Measurements from ENCODE around the gene ARHGEF28.

ARHGEF28 gene

GRCh38 chr5:73686912-73687311 lies 60.9 kb downstream of the ARHGEF28 start:
- H3K36me3 ChIP-seq (ENCODE audit: control insufficient read depth in 5 of 5, insufficient read depth in 5 of 5, low read length in 5 of 5), result no peaks in the 10 kb centered on the region

DNA sequence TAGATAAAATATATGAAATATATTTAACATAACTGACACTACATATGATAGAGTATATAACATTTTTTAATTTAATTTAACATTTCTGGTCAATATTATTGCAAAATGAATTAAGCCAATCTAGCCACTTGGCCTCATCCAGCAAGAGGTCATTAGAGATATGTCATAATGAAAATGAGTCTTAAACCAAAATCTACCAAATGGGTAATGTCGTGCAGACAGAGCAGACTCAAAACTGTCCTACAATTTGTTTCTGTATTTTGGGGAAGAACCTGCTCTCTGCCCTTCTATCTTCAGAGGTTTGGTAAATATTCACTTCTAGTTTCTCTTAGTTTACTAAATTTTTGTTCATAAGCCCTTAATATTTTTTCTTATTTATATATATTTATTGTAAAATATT lies 61.4 kb downstream of the ARHGEF28 start:
- H3K9ac ChIP-seq (ENCODE audit: low read length in 5 of 5), result no peak overlapping the region
- peaks cover 0 to 3% (median 0%) of the 10 kb centered on the region in 5 donors for H3K4me1 ChIP-seq (ENCODE audit: control insufficient read depth in 5 of 5, insufficient read depth in 5 of 5, low read length in 5 of 5)
- H3K9me3 ChIP-seq (ENCODE audit: control insufficient read depth in 5 of 5, low read length in 5 of 5), result no peaks in the 10 kb centered on the region
- H3K4me3 ChIP-seq (ENCODE audit: low read depth in 1 of 5, low read length in 5 of 5), result no peak overlapping the region
- H3K27me3 ChIP-seq (ENCODE audit: control insufficient read depth in 5 of 5, insufficient read depth in 4 of 5, low read length in 5 of 5), result no peaks in the 10 kb centered on the region
- H3K36me3 ChIP-seq (ENCODE audit: control insufficient read depth in 5 of 5, insufficient read depth in 5 of 5, low read length in 5 of 5), result no peaks in the 10 kb centered on the region
- no peak overlapping the region for H3K27ac ChIP-seq (ENCODE audit: low read depth, low read length)

More at GRCh38 chr5:73686912-73687311, 60.9 kb downstream of the ARHGEF28 start:
- Histone ChIP-seq H3K9ac (ENCODE audit: low read length in 5 of 5) (no peak overlapping the region), H3K4me1 (ENCODE audit: control insufficient read depth in 5 of 5, insufficient read depth in 5 of 5, low read length in 5 of 5) (peaks cover 0 to 7% (median 0%) of the 10 kb centered on the region in 5 donors), H3K4me3 (ENCODE audit: low read depth in 1 of 5, low read length in 5 of 5) (no peak overlapping the region), H3K27ac (ENCODE audit: low read depth, low read length) (no peak overlapping the region), H3K27me3 (ENCODE audit: control insufficient read depth in 5 of 5, insufficient read depth in 4 of 5, low read length in 5 of 5) (no peaks in the 10 kb centered on the region), H3K9me3 (ENCODE audit: control insufficient read depth in 5 of 5, low read length in 5 of 5) (no peaks in the 10 kb centered on the region)

DNA sequence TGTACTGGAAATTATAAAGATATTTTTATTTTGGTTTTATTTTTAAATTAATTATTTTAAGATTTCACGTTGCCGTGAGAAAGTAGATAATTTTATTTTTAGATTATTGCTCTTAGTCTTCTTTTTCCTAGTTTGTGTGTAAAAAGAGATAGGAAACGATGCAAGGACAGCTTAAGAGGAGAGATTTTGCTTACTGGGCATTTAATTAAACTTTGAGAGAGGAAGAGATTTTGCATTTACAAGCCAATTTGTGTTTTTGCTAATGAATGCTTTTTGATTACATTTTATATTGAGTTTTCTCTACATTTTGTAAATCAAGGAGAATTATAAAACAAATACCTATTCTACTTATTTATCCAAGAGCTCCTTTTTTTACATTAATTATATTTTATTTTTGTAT lies 64.0 kb downstream of the ARHGEF28 start:
- H3K4me3 ChIP-seq (ENCODE audit: low read depth in 1 of 5, low read length in 5 of 5), result no peak overlapping the region
- H3K9ac ChIP-seq (ENCODE audit: low read length in 5 of 5), result no peak overlapping the region
- no peak overlapping the region for H3K27ac ChIP-seq (ENCODE audit: low read depth, low read length)
- no peaks in the 10 kb centered on the region for H3K36me3 ChIP-seq (ENCODE audit: control insufficient read depth in 5 of 5, insufficient read depth in 5 of 5, low read length in 5 of 5)
- no peaks in the 10 kb centered on the region for H3K9me3 ChIP-seq (ENCODE audit: control insufficient read depth in 5 of 5, low read length in 5 of 5)
- H3K27me3 ChIP-seq (ENCODE audit: control insufficient read depth in 5 of 5, insufficient read depth in 4 of 5, low read length in 5 of 5), result no peaks in the 10 kb centered on the region
- peaks cover 0 to 18% (median 15%) of the 10 kb centered on the region in 5 donors for H3K4me1 ChIP-seq (ENCODE audit: control insufficient read depth in 5 of 5, insufficient read depth in 5 of 5, low read length in 5 of 5)

DNA sequence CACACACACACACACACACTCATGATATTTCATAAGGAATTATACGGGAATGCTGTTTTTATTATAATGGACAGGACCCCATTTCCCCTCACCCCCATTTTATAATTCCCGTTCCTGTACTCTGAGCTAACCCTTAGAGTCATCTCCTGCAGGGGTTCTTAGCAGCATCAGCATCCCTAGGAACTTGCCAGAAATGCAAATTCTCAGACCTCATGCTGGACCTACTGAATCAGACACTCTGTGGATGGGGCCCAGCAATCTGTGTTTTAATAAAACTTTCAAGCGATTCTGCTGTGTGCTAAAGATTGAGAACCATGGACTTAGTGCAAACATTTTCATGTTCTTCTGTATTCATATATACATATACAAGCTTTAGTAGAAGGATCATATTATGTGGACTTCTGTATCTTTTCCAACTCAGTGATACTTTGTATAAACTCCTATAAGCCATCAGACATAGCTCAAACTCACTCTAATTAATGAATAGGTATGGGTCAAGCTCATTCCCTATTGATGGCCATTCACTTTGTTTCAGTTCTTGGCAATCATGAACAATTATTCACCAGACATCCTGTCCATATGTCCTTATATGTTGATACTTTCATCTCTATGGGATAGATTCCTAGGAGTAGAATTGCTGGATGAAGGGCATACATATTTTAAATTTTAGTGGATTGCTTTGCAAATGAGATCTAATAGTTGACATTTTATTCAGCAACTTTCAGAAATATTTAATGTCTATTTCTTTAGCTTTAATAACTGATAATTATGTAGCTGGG lies 65.5 kb downstream of the ARHGEF28 start:
- H3K27ac ChIP-seq (ENCODE audit: low read depth, low read length), result no peak overlapping the region
- H3K4me1 ChIP-seq (ENCODE audit: control insufficient read depth in 5 of 5, insufficient read depth in 5 of 5, low read length in 5 of 5), result peaks cover 0 to 23% (median 15%) of the 10 kb centered on the region in 5 donors
- no peak overlapping the region for H3K4me3 ChIP-seq (ENCODE audit: low read depth in 1 of 5, low read length in 5 of 5)
- H3K36me3 ChIP-seq (ENCODE audit: control insufficient read depth in 5 of 5, insufficient read depth in 5 of 5, low read length in 5 of 5), result no peaks in the 10 kb centered on the region
- H3K9me3 ChIP-seq (ENCODE audit: control insufficient read depth in 5 of 5, low read length in 5 of 5), result no peaks in the 10 kb centered on the region
- no peak overlapping the region for H3K9ac ChIP-seq (ENCODE audit: low read length in 5 of 5)
- H3K27me3 ChIP-seq (ENCODE audit: control insufficient read depth in 5 of 5, insufficient read depth in 4 of 5, low read length in 5 of 5), result no peaks in the 10 kb centered on the region

DNA sequence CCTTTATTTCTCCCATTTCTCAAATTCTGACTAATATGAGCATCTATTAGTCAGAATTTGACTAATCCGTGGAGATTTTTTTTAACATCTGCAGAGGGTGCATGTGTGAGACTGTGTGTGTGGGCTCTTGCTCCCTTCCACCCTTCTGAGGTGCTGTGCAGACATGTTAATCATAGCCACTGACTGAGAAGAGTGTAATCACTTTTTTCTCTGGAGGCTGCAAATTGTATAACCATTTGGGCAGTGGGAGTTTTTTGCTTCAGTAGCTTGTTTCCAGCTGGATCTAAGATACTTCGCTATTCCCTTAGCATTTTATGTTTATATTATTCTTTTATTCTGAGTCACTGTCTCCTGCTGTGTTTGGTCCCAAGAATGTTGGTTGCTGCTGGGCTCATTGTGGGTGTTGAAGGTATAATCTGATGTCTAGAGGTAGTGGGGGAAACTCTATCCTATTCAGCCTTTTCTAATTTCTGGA lies 66.2 kb downstream of the ARHGEF28 start:
- Histone ChIP-seq H3K9ac (ENCODE audit: low read length in 5 of 5) (no peak overlapping the region), H3K9me3 (ENCODE audit: control insufficient read depth in 5 of 5, low read length in 5 of 5) (no peaks in the 10 kb centered on the region), H3K4me3 (ENCODE audit: low read depth in 1 of 5, low read length in 5 of 5) (no peak overlapping the region), H3K4me1 (ENCODE audit: control insufficient read depth in 5 of 5, insufficient read depth in 5 of 5, low read length in 5 of 5) (peaks cover 0 to 23% (median 15%) of the 10 kb centered on the region in 5 donors), H3K27me3 (ENCODE audit: control insufficient read depth in 5 of 5, insufficient read depth in 4 of 5, low read length in 5 of 5) (no peaks in the 10 kb centered on the region), H3K27ac (ENCODE audit: low read depth, low read length) (no peak overlapping the region), H3K36me3 (ENCODE audit: control insufficient read depth in 5 of 5, insufficient read depth in 5 of 5, low read length in 5 of 5) (no peaks in the 10 kb centered on the region)

DNA sequence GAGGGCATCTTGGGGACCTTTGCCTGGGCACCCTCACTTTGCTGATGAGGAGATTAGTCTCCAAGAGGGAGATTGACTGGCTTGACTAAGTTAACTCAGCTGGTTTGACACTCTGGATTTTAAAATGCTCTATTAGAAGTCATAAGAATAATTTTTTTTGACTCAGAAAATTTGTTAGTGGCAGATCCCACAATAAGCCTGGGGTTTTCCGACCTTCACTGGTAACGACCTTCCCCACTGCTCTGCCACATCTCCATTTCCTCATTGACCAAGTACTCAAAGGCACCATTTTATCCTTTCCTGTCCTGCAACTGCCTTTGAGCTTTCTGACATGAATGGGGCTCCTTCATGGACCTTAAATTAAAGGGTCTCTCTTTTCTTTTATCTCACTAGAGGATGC lies 67.0 kb downstream of the ARHGEF28 start:
- Histone ChIP-seq H3K9me3 (ENCODE audit: control insufficient read depth in 5 of 5, low read length in 5 of 5) (no peaks in the 10 kb centered on the region), H3K9ac (ENCODE audit: low read length in 5 of 5) (no peak overlapping the region), H3K27me3 (ENCODE audit: control insufficient read depth in 5 of 5, insufficient read depth in 4 of 5, low read length in 5 of 5) (no peaks in the 10 kb centered on the region), H3K36me3 (ENCODE audit: control insufficient read depth in 5 of 5, insufficient read depth in 5 of 5, low read length in 5 of 5) (no peaks in the 10 kb centered on the region), H3K27ac (ENCODE audit: low read depth, low read length) (peak overlapping the region; percentile 52), H3K4me1 (ENCODE audit: control insufficient read depth in 5 of 5, insufficient read depth in 5 of 5, low read length in 5 of 5) (peaks cover 0 to 23% (median 15%) of the 10 kb centered on the region in 5 donors), H3K4me3 (ENCODE audit: low read depth in 1 of 5, low read length in 5 of 5) (no peak overlapping the region)

GRCh38 chr5:73693573-73694061 lies 67.6 kb downstream of the ARHGEF28 start:
- peak overlapping the region; percentile 52 for H3K27ac ChIP-seq (ENCODE audit: low read depth, low read length)

DNA sequence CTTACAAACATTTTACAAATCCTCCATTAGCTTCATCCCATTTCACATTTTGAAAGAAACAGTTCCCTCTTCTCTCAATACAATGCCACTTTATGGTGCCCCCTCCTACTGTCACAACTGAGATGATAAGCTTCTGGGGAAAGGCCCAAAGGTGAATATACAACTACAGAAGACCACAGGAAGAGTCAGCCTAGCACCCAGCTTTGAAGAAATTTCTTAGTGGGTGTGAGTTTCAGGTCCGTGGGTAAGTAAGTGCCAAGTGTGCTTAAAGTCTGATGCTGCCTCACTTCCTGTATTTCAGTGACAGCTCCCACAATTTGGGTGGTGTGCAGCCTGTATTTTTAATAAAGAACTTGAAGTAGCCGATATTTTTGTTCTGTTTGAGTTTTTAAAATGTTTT lies 68.1 kb downstream of the ARHGEF28 start:
- no peak overlapping the region for H3K4me3 ChIP-seq (ENCODE audit: low read depth in 1 of 5, low read length in 5 of 5)
- H3K9me3 ChIP-seq (ENCODE audit: control insufficient read depth in 5 of 5, low read length in 5 of 5), result no peaks in the 10 kb centered on the region
- H3K27ac ChIP-seq (ENCODE audit: low read depth, low read length), result peak overlapping the region; percentile 52
- H3K36me3 ChIP-seq (ENCODE audit: control insufficient read depth in 5 of 5, insufficient read depth in 5 of 5, low read length in 5 of 5), result no peaks in the 10 kb centered on the region
- peak overlapping the region in 2 of 5 donors; percentile 15 to 50 for H3K9ac ChIP-seq (ENCODE audit: low read length in 5 of 5)
- no peaks in the 10 kb centered on the region for H3K27me3 ChIP-seq (ENCODE audit: control insufficient read depth in 5 of 5, insufficient read depth in 4 of 5, low read length in 5 of 5)
- peaks cover 0 to 26% (median 15%) of the 10 kb centered on the region in 5 donors for H3K4me1 ChIP-seq (ENCODE audit: control insufficient read depth in 5 of 5, insufficient read depth in 5 of 5, low read length in 5 of 5)

More at GRCh38 chr5:73693573-73694061, 67.6 kb downstream of the ARHGEF28 start:
- peak overlapping the region in 2 of 5 donors; percentile 15 to 50 for H3K9ac ChIP-seq (ENCODE audit: low read length in 5 of 5)
- peaks cover 0 to 26% (median 15%) of the 10 kb centered on the region in 5 donors for H3K4me1 ChIP-seq (ENCODE audit: control insufficient read depth in 5 of 5, insufficient read depth in 5 of 5, low read length in 5 of 5)
- no peaks in the 10 kb centered on the region for H3K9me3 ChIP-seq (ENCODE audit: control insufficient read depth in 5 of 5, low read length in 5 of 5)
- no peak overlapping the region for H3K4me3 ChIP-seq (ENCODE audit: low read depth in 1 of 5, low read length in 5 of 5)
- H3K36me3 ChIP-seq (ENCODE audit: control insufficient read depth in 5 of 5, insufficient read depth in 5 of 5, low read length in 5 of 5), result no peaks in the 10 kb centered on the region
- H3K27me3 ChIP-seq (ENCODE audit: control insufficient read depth in 5 of 5, insufficient read depth in 4 of 5, low read length in 5 of 5), result no peaks in the 10 kb centered on the region

DNA sequence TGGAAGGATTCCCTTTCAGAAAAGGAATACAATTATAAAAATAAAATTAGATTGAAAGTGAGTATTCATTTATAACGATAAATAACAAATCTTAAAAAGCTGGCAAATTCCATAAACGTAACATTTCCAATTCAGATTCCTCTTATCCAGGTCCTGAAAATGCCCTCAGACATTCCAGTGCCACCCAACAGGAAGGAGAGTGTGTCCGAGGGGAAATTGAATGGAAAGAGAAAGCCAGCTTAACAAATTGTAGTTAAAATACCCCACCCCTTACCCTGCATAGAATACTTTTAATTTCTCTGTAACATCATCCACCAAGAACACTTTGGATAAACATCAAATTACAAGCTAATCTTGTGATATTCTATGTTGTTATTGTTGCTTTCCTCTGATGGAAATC lies 72.0 kb downstream of the ARHGEF28 start:
- H3K4me1 ChIP-seq (ENCODE audit: control insufficient read depth in 5 of 5, insufficient read depth in 5 of 5, low read length in 5 of 5), result peaks cover 0 to 26% (median 15%) of the 10 kb centered on the region in 5 donors
- H3K27me3 ChIP-seq (ENCODE audit: control insufficient read depth in 5 of 5, insufficient read depth in 4 of 5, low read length in 5 of 5), result no peaks in the 10 kb centered on the region
- no peak overlapping the region for H3K9ac ChIP-seq (ENCODE audit: low read length in 5 of 5)
- H3K4me3 ChIP-seq (ENCODE audit: low read depth in 1 of 5, low read length in 5 of 5), result no peak overlapping the region
- no peak overlapping the region for H3K27ac ChIP-seq (ENCODE audit: low read depth, low read length)
- no peaks in the 10 kb centered on the region for H3K9me3 ChIP-seq (ENCODE audit: control insufficient read depth in 5 of 5, low read length in 5 of 5)
- no peaks in the 10 kb centered on the region for H3K36me3 ChIP-seq (ENCODE audit: control insufficient read depth in 5 of 5, insufficient read depth in 5 of 5, low read length in 5 of 5)

- H3K9me3 ChIP-seq (ENCODE audit: control insufficient read depth in 5 of 5, low read length in 5 of 5), result no peaks in the 10 kb centered on the region
- H3K9ac ChIP-seq (ENCODE audit: low read length in 5 of 5), result no peak overlapping the region
Measured at GRCh38 chr5:73701566-73701965, 75.6 kb downstream of the ARHGEF28 start.

More at GRCh38 chr5:73701566-73701965, 75.6 kb downstream of the ARHGEF28 start:
- H3K36me3 ChIP-seq (ENCODE audit: control insufficient read depth in 5 of 5, insufficient read depth in 5 of 5, low read length in 5 of 5), result no peaks in the 10 kb centered on the region
- no peak overlapping the region for H3K4me3 ChIP-seq (ENCODE audit: low read depth in 1 of 5, low read length in 5 of 5)
- H3K27ac ChIP-seq (ENCODE audit: low read depth, low read length), result no peak overlapping the region
- no peaks in the 10 kb centered on the region for H3K27me3 ChIP-seq (ENCODE audit: control insufficient read depth in 5 of 5, insufficient read depth in 4 of 5, low read length in 5 of 5)
- H3K4me1 ChIP-seq (ENCODE audit: control insufficient read depth in 5 of 5, insufficient read depth in 5 of 5, low read length in 5 of 5), result peaks cover 0 to 9% (median 3%) of the 10 kb centered on the region in 5 donors

Data from subcutaneous abdominal adipose tissue (tissue), 5 donors.